OCI-LY1 (cell line): ENCODE data around the gene SPATA2L.

ENCODE experiments used
- H2AFZ ChIP-seq: fragments of 200-600 bp; sonication (generic), shearing (Covaris generic); 2 replicates; pipeline ENCODE4 v1.6.0; 2014; ENCODE audit warnings: antibody characterized with exemption, mild to moderate bottlenecking, low read length
- H3F3A ChIP-seq: fragments of 200-600 bp; sonication (generic), shearing (Covaris generic); 2 replicates; pipeline ENCODE4 v1.6.0; 2014; ENCODE audit warnings: mild to moderate bottlenecking, antibody characterized with exemption, low read length, moderate library complexity; ENCODE audit not compliant: insufficient read depth
- H3K27ac ChIP-seq: fragments of 200-600 bp; sonication (generic); 2 replicates; pipeline ENCODE4 v1.5.1; 2014; ENCODE audit warnings: low read length, mixed run types, mild to moderate bottlenecking, low read depth; ENCODE audit not compliant: poor library complexity, severe bottlenecking
- H3K27me3 ChIP-seq: fragments of 200-600 bp; sonication (generic); 2 replicates; pipeline ENCODE4 v1.6.0; 2014; ENCODE audit warnings: antibody characterized with exemption, mild to moderate bottlenecking, low read length, moderate library complexity; ENCODE audit not compliant: insufficient read depth
- H3K36me3 ChIP-seq: fragments of 200-600 bp; sonication (generic); 2 replicates; pipeline ENCODE4 v1.6.1; 2014; ENCODE audit warnings: mild to moderate bottlenecking, antibody characterized with exemption, low read length, moderate library complexity, mixed read lengths; ENCODE audit not compliant: insufficient read depth
- H3K4me1 ChIP-seq: fragments of 200-600 bp; sonication (generic); 2 replicates; pipeline ENCODE4 v1.5.1; 2014; ENCODE audit warnings: mild to moderate bottlenecking, low read length, moderate library complexity; ENCODE audit not compliant: insufficient read depth, severe bottlenecking
- H3K4me2 ChIP-seq: fragments of 200-600 bp; sonication (generic), shearing (Covaris generic); 2 replicates; pipeline ENCODE4 v1.6.1; 2014; ENCODE audit warnings: low read length
- H3K4me3 ChIP-seq: fragments of 200-600 bp; sonication (generic); 2 replicates; pipeline ENCODE4 v1.5.1; 2014; ENCODE audit warnings: low read length, low read depth, mild to moderate bottlenecking, mixed read lengths; ENCODE audit not compliant: poor library complexity, severe bottlenecking
- H3K79me2 ChIP-seq: fragments of 200-600 bp; shearing (Covaris generic); 2 replicates; pipeline ENCODE4 v1.6.1; 2016; ENCODE audit warnings: mixed run types, low read length, mixed read lengths; ENCODE audit not compliant: insufficient read depth
- H3K9ac ChIP-seq: fragments of 200-600 bp; sonication (generic), shearing (Covaris generic); 2 replicates; pipeline ENCODE4 v1.6.1; 2014; ENCODE audit warnings: mild to moderate bottlenecking, low read length, mixed read lengths
- H3K9me2 ChIP-seq: fragments of 200-600 bp; sonication (generic), shearing (Covaris generic); 2 replicates; pipeline ENCODE4 v1.6.1; 2014; ENCODE audit warnings: low read depth, mild to moderate bottlenecking, low read length, mixed read lengths
- H3K9me3 ChIP-seq: fragments of 200-600 bp; shearing (Covaris generic); 2 replicates; pipeline ENCODE4 v1.6.1; 2014; ENCODE audit warnings: low read length, mixed read lengths
- H4K20me1 ChIP-seq: fragments of 200-600 bp; sonication (generic), shearing (Covaris generic); 2 replicates; pipeline ENCODE4 v1.6.0; 2016; ENCODE audit warnings: mild to moderate bottlenecking, low read length; ENCODE audit not compliant: insufficient read depth
- CTCF ChIP-seq: fragments of 200-600 bp; sonication (generic), shearing (Covaris generic); IDR thresholded peaks from 2 replicates; pipeline ENCODE4 v1.5.1; 2017; ENCODE audit warnings: mild to moderate bottlenecking, antibody characterized with exemption, low read length, moderate library complexity, mixed read lengths
- EZH2 ChIP-seq: fragments of 200-600 bp; sonication (generic), shearing (Covaris generic); IDR thresholded peaks from 2 replicates; pipeline ENCODE4 v1.8.0; 2017; ENCODE audit warnings: borderline replicate concordance, mixed run types, mild to moderate bottlenecking, antibody characterized with exemption, low read length, moderate library complexity, mixed read lengths

Gene SPATA2L

GRCh38 chr16:89729863-89730593 lies 28.5 kb upstream of the SPATA2L start:
- Histone ChIP-seq H2AFZ (no peak overlapping the region), H3K9me3 (no peaks in the 10 kb centered on the region), H4K20me1 (no peaks in the 10 kb centered on the region), H3K36me3 (peaks cover 60% of the 10 kb centered on the region), H3K4me2 (no peak overlapping the region), H3K4me1 (no peaks in the 10 kb centered on the region), H3K9ac (no peak overlapping the region), H3K27me3 (no peaks in the 10 kb centered on the region), H3F3A (no peaks in the 10 kb centered on the region), H3K9me2 (no peaks in the 10 kb centered on the region), H3K4me3 (no peak overlapping the region), H3K27ac (no peak overlapping the region), H3K79me2 (no peaks in the 10 kb centered on the region)
- TF ChIP-seq EZH2 (no peak), CTCF (no peak)

- H3K9me3 ChIP-seq: no peaks in the 10 kb centered on the region
- H3K27me3 ChIP-seq: no peaks in the 10 kb centered on the region
- H3K9me2 ChIP-seq: no peaks in the 10 kb centered on the region
- H3K4me2 ChIP-seq: no peak overlapping the region
- H4K20me1 ChIP-seq: no peaks in the 10 kb centered on the region
- TF ChIP-seq EZH2: no peak
- no peak for TF ChIP-seq CTCF
- peaks cover 55% of the 10 kb centered on the region for H3K36me3 ChIP-seq
- no peaks in the 10 kb centered on the region for H3F3A ChIP-seq
- no peaks in the 10 kb centered on the region for H3K79me2 ChIP-seq
- H3K4me3 ChIP-seq: no peak overlapping the region
- no peak overlapping the region for H3K27ac ChIP-seq
- H3K4me1 ChIP-seq: no peaks in the 10 kb centered on the region
- no peak overlapping the region for H3K9ac ChIP-seq
- H2AFZ ChIP-seq: no peak overlapping the region
Observed at GRCh38 chr16:89729293-89729692, 27.8 kb upstream of the SPATA2L start.

DNA sequence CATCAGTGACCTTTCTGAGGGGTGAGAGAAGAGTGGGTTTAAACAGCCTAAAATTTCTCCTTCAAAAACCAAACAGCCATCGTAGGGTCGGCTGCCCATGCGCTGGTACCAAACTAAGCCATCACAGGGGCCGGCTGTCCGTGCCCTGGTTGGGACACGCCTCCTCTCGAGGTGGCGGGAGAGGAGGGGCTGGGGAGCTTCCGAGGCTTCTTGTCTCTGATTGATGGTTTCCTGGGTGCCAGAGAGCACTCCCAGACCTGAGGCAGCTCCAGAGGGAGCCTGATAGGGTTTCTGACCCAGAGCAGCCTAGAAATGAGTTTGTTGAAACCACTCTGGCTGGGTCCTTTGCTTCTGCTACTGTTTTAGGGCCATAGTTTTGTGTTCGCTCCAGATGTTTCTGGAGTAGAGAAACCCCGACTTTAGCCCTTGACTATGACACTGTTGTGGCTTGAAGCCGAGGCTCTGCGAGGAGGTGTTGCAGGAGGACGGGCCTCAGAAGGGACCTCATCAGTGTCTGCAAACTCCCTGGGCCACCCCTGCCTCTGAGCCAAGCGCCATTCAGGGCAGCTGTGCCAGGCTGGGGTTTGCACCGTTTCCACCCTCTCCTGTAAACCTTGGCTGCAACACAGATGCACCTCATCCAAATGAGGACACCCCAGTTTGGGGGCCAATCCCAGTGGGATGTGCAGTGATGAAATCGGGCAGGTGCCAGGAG lies 26.1 kb upstream of the SPATA2L start:
- peaks cover 4% of the 10 kb centered on the region for H3K4me1 ChIP-seq

More for the DNA sequence above, 26.1 kb upstream of the SPATA2L start:
- TF ChIP-seq EZH2: no peak
- no peak for TF ChIP-seq CTCF
- no peaks in the 10 kb centered on the region for H4K20me1 ChIP-seq
- H3K9me3 ChIP-seq: no peaks in the 10 kb centered on the region
- H3K4me2 ChIP-seq: no peak overlapping the region
- no peaks in the 10 kb centered on the region for H3K9me2 ChIP-seq
- H3K4me3 ChIP-seq: no peak overlapping the region
- H3F3A ChIP-seq: no peaks in the 10 kb centered on the region
- H3K9ac ChIP-seq: no peak overlapping the region
- no peaks in the 10 kb centered on the region for H3K27me3 ChIP-seq
- H3K27ac ChIP-seq: no peak overlapping the region
- H3K36me3 ChIP-seq: peaks cover 60% of the 10 kb centered on the region
- no peak overlapping the region for H2AFZ ChIP-seq
- H3K79me2 ChIP-seq: no peaks in the 10 kb centered on the region
